WTC11 (cell line): ENCODE measurements around the gene TAF1B. TPM values are rescaled to one million over a fixed set of nuclear protein-coding genes. Genes with fewer than 3 reads are reported as not detected.

ENCODE experiments used
- ATAC-seq: fragments of 200-7000 bp; cut with Tn5 transposase; 2 replicates; pipeline ENCODE4 v1.10.0; 2021; ENCODE audit warnings: mild to moderate bottlenecking, moderate library complexity
- CTCF ChIA-PET: fragments of 300-600 bp; sonication (Branson Sonifier 250); formaldehyde crosslinking; loops from one replicate; lab custom pipeline; 2021; ENCODE audit warnings: antibody characterized with exemption; lab: Charles Lee
- POLR2A ChIA-PET: fragments of 350-600 bp; sonication (Branson Sonifier 250); formaldehyde crosslinking; loops from one replicate; lab custom pipeline; 2021; ENCODE audit warnings: antibody characterized with exemption; lab: Charles Lee
- DNase-seq: peaks from one replicate; pipeline ENCODE4 v3.0.0; 2021; ENCODE audit warnings: low spot score
- H3K27ac Mint-ChIP-seq: 2 replicates; pipeline ENCODE4 v1.8.0; 2021; ENCODE audit warnings: mixed read lengths
- H3K27me3 Mint-ChIP-seq: 2 replicates; pipeline ENCODE4 v1.8.0; 2021; ENCODE audit warnings: low read depth, mild to moderate bottlenecking, moderate library complexity, mixed read lengths
- H3K36me3 Mint-ChIP-seq: 2 replicates; pipeline ENCODE4 v1.8.0; 2021; ENCODE audit warnings: mixed read lengths
- H3K4me1 Mint-ChIP-seq: 2 replicates; pipeline ENCODE4 v1.8.0; 2022; ENCODE audit warnings: mixed read lengths
- H3K4me3 Mint-ChIP-seq: 2 replicates; pipeline ENCODE4 v1.8.0; 2021; ENCODE audit warnings: mild to moderate bottlenecking, moderate library complexity, mixed read lengths
- H3K9me3 Mint-ChIP-seq: 2 replicates; pipeline ENCODE4 v1.8.0; 2021; ENCODE audit warnings: mixed read lengths
- AFF4 ChIP-seq: sonication (generic); formaldehyde crosslinking; IDR thresholded peaks from 2 replicates; pipeline ENCODE4 v1.8.1; 2023; ENCODE audit warnings: mild to moderate bottlenecking, missing genetic modification reagents, borderline replicate concordance
- CDX4 ChIP-seq: fragments of 250-450 bp; sonication (Bioruptor Pico); IDR thresholded peaks from 2 replicates; pipeline ENCODE4 v1.9.0; 2021; ENCODE audit warnings: moderate library complexity, mild to moderate bottlenecking, inconsistent platforms, borderline replicate concordance
- EMX1 ChIP-seq: fragments of 250-450 bp; sonication (Bioruptor Pico); IDR thresholded peaks from 2 replicates; pipeline ENCODE4 v1.8.0; 2021; ENCODE audit warnings: mild to moderate bottlenecking
- FOXK1 ChIP-seq: sonication (generic); formaldehyde crosslinking; IDR thresholded peaks from 2 replicates; pipeline ENCODE4 v1.8.0; 2022; ENCODE audit warnings: mild to moderate bottlenecking, moderate library complexity, missing genetic modification reagents
- FOXP4 ChIP-seq: sonication (generic); formaldehyde crosslinking; IDR thresholded peaks from 2 replicates; pipeline ENCODE4 v1.8.0; 2022; ENCODE audit warnings: mild to moderate bottlenecking, missing genetic modification reagents
- IRF1 ChIP-seq: sonication (generic); formaldehyde crosslinking; IDR thresholded peaks from 2 replicates; pipeline ENCODE4 v1.8.0; 2023; ENCODE audit warnings: missing genetic modification reagents
- MLX ChIP-seq: sonication (generic); formaldehyde crosslinking; IDR thresholded peaks from 2 replicates; pipeline ENCODE4 v1.8.1; 2023; ENCODE audit warnings: mild to moderate bottlenecking, missing genetic modification reagents, moderate library complexity
- RELA ChIP-seq: sonication (generic); formaldehyde crosslinking; IDR thresholded peaks from 2 replicates; pipeline ENCODE4 v1.8.1; 2022; ENCODE audit warnings: missing genetic modification reagents, mild to moderate bottlenecking, borderline replicate concordance
- SMAD4 ChIP-seq: sonication (generic); formaldehyde crosslinking; IDR thresholded peaks from 2 replicates; pipeline ENCODE4 v1.8.0; 2022; ENCODE audit warnings: mild to moderate bottlenecking, missing genetic modification reagents
- ZBTB43 ChIP-seq: sonication (generic); formaldehyde crosslinking; IDR thresholded peaks from 2 replicates; pipeline ENCODE4 v1.8.1; 2023; ENCODE audit warnings: mild to moderate bottlenecking, missing genetic modification reagents
- ZNF232 ChIP-seq: sonication (generic); formaldehyde crosslinking; IDR thresholded peaks from 2 replicates; pipeline ENCODE4 v1.8.0; 2022; ENCODE audit warnings: mild to moderate bottlenecking, missing genetic modification reagents
- ZNF416 ChIP-seq: fragments of 250-450 bp; sonication (Bioruptor Pico); IDR thresholded peaks from 2 replicates; pipeline ENCODE4 v1.9.0; 2021; ENCODE audit warnings: mild to moderate bottlenecking, inconsistent platforms
- ZNF423 ChIP-seq: fragments of 250-450 bp; sonication (Bioruptor Pico); IDR thresholded peaks from 2 replicates; pipeline ENCODE4 v2.1.2; 2022; ENCODE audit warnings: mild to moderate bottlenecking, moderate library complexity
- total RNA-seq: library from RNA; stranded (reverse); gene quantifications from 3 replicates; pipeline ENCODE4 v1.2.3, GENCODE V29; 2021
- TF ChIP-seq, protein P1 (sequence below): sonication (generic); formaldehyde crosslinking; IDR thresholded peaks from 2 replicates; pipeline ENCODE4 v1.8.0; 2022; ENCODE audit warnings: missing genetic modification reagents
- TF ChIP-seq, protein P2 (sequence below): sonication (generic); formaldehyde crosslinking; IDR thresholded peaks from 2 replicates; pipeline ENCODE4 v1.8.0; 2022; ENCODE audit warnings: mild to moderate bottlenecking, missing genetic modification reagents
- TF ChIP-seq, protein P3 (sequence below): sonication (generic); formaldehyde crosslinking; IDR thresholded peaks from 2 replicates; pipeline ENCODE4 v1.8.1; 2022; ENCODE audit warnings: mild to moderate bottlenecking, moderate library complexity, missing genetic modification reagents
- TF ChIP-seq, protein P4 (sequence below): fragments of 250-450 bp; sonication (Bioruptor Pico); IDR thresholded peaks from 2 replicates; pipeline ENCODE4 v2.1.2; 2022; ENCODE audit warnings: mild to moderate bottlenecking, moderate library complexity
- TF ChIP-seq, protein P5 (sequence below): fragments of 250-450 bp; sonication (Bioruptor Pico); IDR thresholded peaks from 2 replicates; pipeline ENCODE4 v1.9.0; 2021; ENCODE audit warnings: mild to moderate bottlenecking

Gene TAF1B
- total RNA-seq, 1 experiment from 2014 or later: 28.8 TPM

GRCh38 chr2:9982248-9982647 is 139.0 kb downstream of the TAF1B start (continued):
- TF ChIP-seq, protein P1, sequence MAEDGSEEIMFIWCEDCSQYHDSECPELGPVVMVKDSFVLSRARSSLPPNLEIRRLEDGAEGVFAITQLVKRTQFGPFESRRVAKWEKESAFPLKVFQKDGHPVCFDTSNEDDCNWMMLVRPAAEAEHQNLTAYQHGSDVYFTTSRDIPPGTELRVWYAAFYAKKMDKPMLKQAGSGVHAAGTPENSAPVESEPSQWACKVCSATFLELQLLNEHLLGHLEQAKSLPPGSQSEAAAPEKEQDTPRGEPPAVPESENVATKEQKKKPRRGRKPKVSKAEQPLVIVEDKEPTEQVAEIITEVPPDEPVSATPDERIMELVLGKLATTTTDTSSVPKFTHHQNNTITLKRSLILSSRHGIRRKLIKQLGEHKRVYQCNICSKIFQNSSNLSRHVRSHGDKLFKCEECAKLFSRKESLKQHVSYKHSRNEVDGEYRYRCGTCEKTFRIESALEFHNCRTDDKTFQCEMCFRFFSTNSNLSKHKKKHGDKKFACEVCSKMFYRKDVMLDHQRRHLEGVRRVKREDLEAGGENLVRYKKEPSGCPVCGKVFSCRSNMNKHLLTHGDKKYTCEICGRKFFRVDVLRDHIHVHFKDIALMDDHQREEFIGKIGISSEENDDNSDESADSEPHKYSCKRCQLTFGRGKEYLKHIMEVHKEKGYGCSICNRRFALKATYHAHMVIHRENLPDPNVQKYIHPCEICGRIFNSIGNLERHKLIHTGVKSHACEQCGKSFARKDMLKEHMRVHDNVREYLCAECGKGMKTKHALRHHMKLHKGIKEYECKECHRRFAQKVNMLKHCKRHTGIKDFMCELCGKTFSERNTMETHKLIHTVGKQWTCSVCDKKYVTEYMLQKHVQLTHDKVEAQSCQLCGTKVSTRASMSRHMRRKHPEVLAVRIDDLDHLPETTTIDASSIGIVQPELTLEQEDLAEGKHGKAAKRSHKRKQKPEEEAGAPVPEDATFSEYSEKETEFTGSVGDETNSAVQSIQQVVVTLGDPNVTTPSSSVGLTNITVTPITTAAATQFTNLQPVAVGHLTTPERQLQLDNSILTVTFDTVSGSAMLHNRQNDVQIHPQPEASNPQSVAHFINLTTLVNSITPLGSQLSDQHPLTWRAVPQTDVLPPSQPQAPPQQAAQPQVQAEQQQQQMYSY (CRISPR knock-in tag): no peak
- TF ChIP-seq CDX4 (CRISPR knock-in tag) (no peak), MLX (CRISPR knock-in tag) (no peak), ZNF232 (CRISPR knock-in tag) (no peak)
- TF ChIP-seq, protein P2, sequence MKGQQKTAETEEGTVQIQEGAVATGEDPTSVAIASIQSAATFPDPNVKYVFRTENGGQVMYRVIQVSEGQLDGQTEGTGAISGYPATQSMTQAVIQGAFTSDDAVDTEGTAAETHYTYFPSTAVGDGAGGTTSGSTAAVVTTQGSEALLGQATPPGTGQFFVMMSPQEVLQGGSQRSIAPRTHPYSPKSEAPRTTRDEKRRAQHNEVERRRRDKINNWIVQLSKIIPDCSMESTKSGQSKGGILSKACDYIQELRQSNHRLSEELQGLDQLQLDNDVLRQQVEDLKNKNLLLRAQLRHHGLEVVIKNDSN (CRISPR knock-in tag): no peak
- TF ChIP-seq, protein P3, sequence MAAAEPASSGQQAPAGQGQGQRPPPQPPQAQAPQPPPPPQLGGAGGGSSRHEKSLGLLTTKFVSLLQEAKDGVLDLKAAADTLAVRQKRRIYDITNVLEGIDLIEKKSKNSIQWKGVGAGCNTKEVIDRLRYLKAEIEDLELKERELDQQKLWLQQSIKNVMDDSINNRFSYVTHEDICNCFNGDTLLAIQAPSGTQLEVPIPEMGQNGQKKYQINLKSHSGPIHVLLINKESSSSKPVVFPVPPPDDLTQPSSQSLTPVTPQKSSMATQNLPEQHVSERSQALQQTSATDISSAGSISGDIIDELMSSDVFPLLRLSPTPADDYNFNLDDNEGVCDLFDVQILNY: no peak

DNA sequence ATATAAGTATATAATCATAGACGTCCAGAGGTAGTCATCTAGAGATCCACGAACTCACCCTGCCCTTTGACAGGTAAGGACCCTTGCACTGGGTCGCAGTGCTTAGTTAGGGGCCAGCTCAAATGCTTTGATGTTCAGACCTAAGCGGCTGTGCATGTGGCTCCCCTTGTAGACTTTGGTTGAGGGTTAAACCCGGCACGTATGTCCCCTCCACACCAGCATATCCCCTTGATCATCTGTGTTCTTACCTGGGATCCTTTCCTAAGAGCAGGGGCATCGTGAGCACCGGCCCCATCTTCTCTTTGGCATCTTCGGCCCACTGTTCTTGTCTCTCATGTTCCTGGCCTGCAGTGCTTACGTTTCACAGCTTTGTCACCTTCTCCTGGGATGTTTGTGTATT is 139.6 kb downstream of the TAF1B start:
- DNase-seq (no peak), ATAC-seq (no peak)
- POLR2A ChIA-PET: no interaction called here
- Mint-ChIP-seq H3K36me3 (no peaks in the 10 kb centered on the region), H3K9me3 (peaks cover 5% of the 10 kb centered on the region; the same call in 1 of the 2 replicates), H3K4me3 (no peak overlapping the region), H3K27ac (no peak overlapping the region), H3K4me1 (no peaks in the 10 kb centered on the region), H3K27me3 (no peaks in the 10 kb centered on the region)
- CTCF ChIA-PET: interaction anchor here (0.6 to 4.3 kb wide), 7 partner anchors 13 to 113 kb away, joined by 3 to 50 read pairs (median 23); partner anchors contain the start of gene KLF11
- TF ChIP-seq RELA: no peak
- TF ChIP-seq ZBTB43 (CRISPR knock-in tag): no peak
- no peak for TF ChIP-seq FOXK1 (CRISPR knock-in tag)
- TF ChIP-seq ZNF416 (CRISPR knock-in tag): no peak
- TF ChIP-seq SMAD4 (CRISPR knock-in tag): no peak
- TF ChIP-seq ZNF423 (CRISPR knock-in tag): no peak
- TF ChIP-seq AFF4 (CRISPR knock-in tag): no peak
- TF ChIP-seq CDX4 (CRISPR knock-in tag): no peak
- no peak for TF ChIP-seq FOXP4 (CRISPR knock-in tag)
- TF ChIP-seq IRF1 (CRISPR knock-in tag): no peak
- TF ChIP-seq, protein P4, sequence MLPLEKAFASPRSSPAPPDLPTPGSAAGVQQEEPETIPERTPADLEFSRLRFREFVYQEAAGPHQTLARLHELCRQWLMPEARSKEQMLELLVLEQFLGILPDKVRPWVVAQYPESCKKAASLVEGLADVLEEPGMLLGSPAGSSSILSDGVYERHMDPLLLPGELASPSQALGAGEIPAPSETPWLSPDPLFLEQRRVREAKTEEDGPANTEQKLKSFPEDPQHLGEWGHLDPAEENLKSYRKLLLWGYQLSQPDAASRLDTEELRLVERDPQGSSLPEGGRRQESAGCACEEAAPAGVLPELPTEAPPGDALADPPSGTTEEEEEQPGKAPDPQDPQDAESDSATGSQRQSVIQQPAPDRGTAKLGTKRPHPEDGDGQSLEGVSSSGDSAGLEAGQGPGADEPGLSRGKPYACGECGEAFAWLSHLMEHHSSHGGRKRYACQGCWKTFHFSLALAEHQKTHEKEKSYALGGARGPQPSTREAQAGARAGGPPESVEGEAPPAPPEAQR (CRISPR knock-in tag): no peak
- TF ChIP-seq EMX1 (CRISPR knock-in tag): no peak
- TF ChIP-seq, protein P5, sequence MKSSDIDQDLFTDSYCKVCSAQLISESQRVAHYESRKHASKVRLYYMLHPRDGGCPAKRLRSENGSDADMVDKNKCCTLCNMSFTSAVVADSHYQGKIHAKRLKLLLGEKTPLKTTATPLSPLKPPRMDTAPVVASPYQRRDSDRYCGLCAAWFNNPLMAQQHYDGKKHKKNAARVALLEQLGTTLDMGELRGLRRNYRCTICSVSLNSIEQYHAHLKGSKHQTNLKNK (CRISPR knock-in tag): no peak
